Breast epithelium (tissue), 4 donors: ENCODE results near the gene ZFYVE26. TPM values are rescaled to one million over a fixed set of nuclear protein-coding genes. Genes with fewer than 3 reads are reported as not detected.

Source experiments
- DNase-seq, 2 donors: peaks; one replicate each; pipeline ENCODE4 v3.0.0-alpha.2; 2019; ENCODE audit warnings: low spot score in 2 of 2
- H3K27ac ChIP-seq, 2 donors: fragments of 200-600 bp; sonication (generic) in 1 of 2; one replicate each; pipeline ENCODE4 v1.5.1; 2016 to 2019; ENCODE audit warnings: mild to moderate bottlenecking in 1 of 2
- H3K27me3 ChIP-seq, 2 donors: fragments of 200-600 bp; sonication (generic) in 1 of 2; one replicate each; pipeline versions ENCODE4 v1.5.1 to v1.6.0; 2017 to 2019; ENCODE audit warnings: control low read depth in 1 of 2, mild to moderate bottlenecking in 1 of 2
- H3K36me3 ChIP-seq: fragments of 200-600 bp; one replicate; pipeline ENCODE4 v1.5.1; 2019
- H3K4me1 ChIP-seq, 2 donors: fragments of 200-600 bp; sonication (generic); one replicate each; pipeline ENCODE4 v1.5.1; 2016 to 2019; ENCODE audit warnings: control low read depth in 1 of 2
- H3K4me3 ChIP-seq, 3 donors: fragments of 200-600 bp; sonication (generic); 1 replicate in 2 of 3; 2 replicates in 1 of 3; pipeline ENCODE4 v1.5.1; 2016 to 2019; ENCODE audit warnings: mild to moderate bottlenecking in 3 of 3, moderate library complexity in 2 of 3
- H3K9me3 ChIP-seq, 2 donors: fragments of 200-600 bp; sonication (generic) in 1 of 2; one replicate each; pipeline ENCODE4 v1.5.1; 2016 to 2019; ENCODE audit warnings: control low read depth in 1 of 2
- POLR2A ChIP-seq: fragments of 450-650 bp; IDR thresholded peaks from one replicate; pipeline ENCODE4 v1.6.1; 2016; ENCODE audit warnings: antibody characterized with exemption, mild to moderate bottlenecking, moderate library complexity
- POLR2AphosphoS5 ChIP-seq, 3 donors: sonication (generic); formaldehyde crosslinking; IDR thresholded peaks; one replicate each; pipeline ENCODE4 v1.6.1; 2017; ENCODE audit warnings: antibody characterized with exemption in 3 of 3
- intact Hi-C: fragments of 100-400 bp; cut with DNase I; formaldehyde crosslinking; loops from one replicate; pipeline ENCODE4 v1.15.1; 2023; ENCODE audit warnings: low total_unique reads
- total RNA-seq, 3 donors: library from RNA; depleted of rRNA; stranded (reverse); fragments of >200 nt; gene quantifications; one replicate each; pipeline ENCODE4 v1.1.0, GENCODE V29; 2016
- TF ChIP-seq, protein P1 (sequence below), 3 donors: fragments of 450-650 bp; IDR thresholded peaks; one replicate each; pipeline ENCODE4 v1.5.1; 2016 to 2017; ENCODE audit warnings: antibody characterized with exemption in 3 of 3, mild to moderate bottlenecking in 3 of 3, moderate library complexity in 3 of 3

ZFYVE26 gene
- total RNA-seq, 3 donors from 2014 or later, result 31.5 to 42.6 (median 36.3) TPM

DNA sequence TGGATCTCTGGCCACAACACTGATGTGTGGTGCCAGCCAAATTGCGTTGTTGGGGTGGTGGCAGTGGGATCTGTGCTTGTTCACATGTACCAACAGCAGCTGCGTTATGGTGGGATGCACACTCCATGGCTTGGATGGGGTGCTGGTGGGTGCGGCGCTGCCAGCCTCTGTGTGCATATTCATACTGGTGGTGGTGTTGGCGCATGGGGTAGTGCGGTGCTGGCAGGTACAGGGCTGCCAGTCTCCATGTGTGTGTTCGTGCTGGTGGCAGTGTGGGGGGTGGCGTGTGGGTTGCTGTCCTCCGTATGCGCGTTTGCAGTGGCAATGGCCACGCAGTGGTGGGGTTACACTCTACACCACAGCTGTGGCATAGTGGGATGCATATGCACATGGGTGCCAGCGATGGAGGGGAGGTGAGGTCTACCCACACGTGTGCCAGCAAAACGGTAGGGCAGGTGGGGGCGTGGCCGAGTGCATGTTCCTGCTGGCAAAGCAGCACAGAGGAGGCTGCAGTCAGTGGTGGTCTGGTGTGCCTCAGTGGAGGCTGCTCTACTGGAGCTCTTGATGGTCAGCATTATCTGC is 29.7 kb upstream of the ZFYVE26 start:
- no peak for DNase-seq
- no peaks in the 10 kb centered on the region for H3K9me3 ChIP-seq
- intact Hi-C loops, result no loop called here
- no peak overlapping the region for H3K27ac ChIP-seq
- no peaks in the 10 kb centered on the region for H3K36me3 ChIP-seq
- H3K4me1 ChIP-seq, result no peaks in the 10 kb centered on the region
- no peak for TF ChIP-seq POLR2A
- no peak for TF ChIP-seq POLR2AphosphoS5 (IDR thresholded peaks at IDR 0.05)
- TF ChIP-seq, protein P1, sequence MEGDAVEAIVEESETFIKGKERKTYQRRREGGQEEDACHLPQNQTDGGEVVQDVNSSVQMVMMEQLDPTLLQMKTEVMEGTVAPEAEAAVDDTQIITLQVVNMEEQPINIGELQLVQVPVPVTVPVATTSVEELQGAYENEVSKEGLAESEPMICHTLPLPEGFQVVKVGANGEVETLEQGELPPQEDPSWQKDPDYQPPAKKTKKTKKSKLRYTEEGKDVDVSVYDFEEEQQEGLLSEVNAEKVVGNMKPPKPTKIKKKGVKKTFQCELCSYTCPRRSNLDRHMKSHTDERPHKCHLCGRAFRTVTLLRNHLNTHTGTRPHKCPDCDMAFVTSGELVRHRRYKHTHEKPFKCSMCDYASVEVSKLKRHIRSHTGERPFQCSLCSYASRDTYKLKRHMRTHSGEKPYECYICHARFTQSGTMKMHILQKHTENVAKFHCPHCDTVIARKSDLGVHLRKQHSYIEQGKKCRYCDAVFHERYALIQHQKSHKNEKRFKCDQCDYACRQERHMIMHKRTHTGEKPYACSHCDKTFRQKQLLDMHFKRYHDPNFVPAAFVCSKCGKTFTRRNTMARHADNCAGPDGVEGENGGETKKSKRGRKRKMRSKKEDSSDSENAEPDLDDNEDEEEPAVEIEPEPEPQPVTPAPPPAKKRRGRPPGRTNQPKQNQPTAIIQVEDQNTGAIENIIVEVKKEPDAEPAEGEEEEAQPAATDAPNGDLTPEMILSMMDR (IDR thresholded peaks at IDR 0.05), result no peak
- H3K27me3 ChIP-seq, result no peaks in the 10 kb centered on the region
- no peak overlapping the region for H3K4me3 ChIP-seq

GRCh38 chr14:67837011-67837624 is 20.7 kb upstream of the ZFYVE26 start:
- H3K36me3 ChIP-seq, result no peaks in the 10 kb centered on the region
- no peaks in the 10 kb centered on the region for H3K4me1 ChIP-seq
- H3K27me3 ChIP-seq, result no peaks in the 10 kb centered on the region
- DNase-seq, result peak in 1 of 2 donors; percentile 57
- intact Hi-C loops, result no loop called here
- no peak overlapping the region for H3K4me3 ChIP-seq
- TF ChIP-seq POLR2AphosphoS5 (IDR thresholded peaks at IDR 0.05) (no peak), POLR2A (no peak)
- TF ChIP-seq, protein P1 (IDR thresholded peaks at IDR 0.05), result peak; percentile 39 to 92 (median 84)
- H3K9me3 ChIP-seq, result no peaks in the 10 kb centered on the region
- no peak overlapping the region for H3K27ac ChIP-seq

GRCh38 chr14:67835596-67835995 is 19.2 kb upstream of the ZFYVE26 start:
- no peaks in the 10 kb centered on the region for H3K9me3 ChIP-seq
- intact Hi-C loops, result no loop called here

DNA sequence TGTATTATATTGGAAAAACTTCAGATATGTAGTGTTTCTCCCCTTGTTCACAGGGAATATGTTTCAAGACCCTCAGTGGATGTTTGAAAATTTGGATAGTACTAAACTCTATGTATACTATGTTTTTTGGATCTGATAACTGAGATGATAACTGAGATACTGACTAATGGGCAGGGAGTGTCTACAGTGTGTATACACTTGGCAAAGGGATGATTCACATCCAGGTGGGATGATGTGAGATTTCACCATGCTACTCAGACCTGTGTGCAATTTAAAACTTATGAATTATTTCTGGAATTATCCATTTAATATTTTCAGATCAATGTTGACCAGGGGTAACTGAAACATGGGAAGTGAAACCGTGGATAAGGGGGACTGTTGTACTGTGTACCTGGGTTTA is 17.0 kb upstream of the ZFYVE26 start:
- H3K4me3 ChIP-seq, result no peak overlapping the region
- H3K27ac ChIP-seq, result no peak overlapping the region
- intact Hi-C loops, result no loop called here
- no peaks in the 10 kb centered on the region for H3K9me3 ChIP-seq
- H3K4me1 ChIP-seq, result no peaks in the 10 kb centered on the region
- TF ChIP-seq, protein P1 (IDR thresholded peaks at IDR 0.05), result no peak
- TF ChIP-seq POLR2AphosphoS5 (IDR thresholded peaks at IDR 0.05) (no peak), POLR2A (no peak)
- no peaks in the 10 kb centered on the region for H3K36me3 ChIP-seq
- DNase-seq, result no peak
- no peaks in the 10 kb centered on the region for H3K27me3 ChIP-seq

More at GRCh38 chr14:67835596-67835995, 19.2 kb upstream of the ZFYVE26 start:
- no peak overlapping the region for H3K4me3 ChIP-seq
- TF ChIP-seq, protein P1 (IDR thresholded peaks at IDR 0.05), result no peak
- TF ChIP-seq POLR2AphosphoS5 (IDR thresholded peaks at IDR 0.05) (no peak), POLR2A (no peak)
- no peaks in the 10 kb centered on the region for H3K4me1 ChIP-seq
- H3K36me3 ChIP-seq, result no peaks in the 10 kb centered on the region
- no peak for DNase-seq
- no peak overlapping the region for H3K27ac ChIP-seq
- no peaks in the 10 kb centered on the region for H3K27me3 ChIP-seq

DNA sequence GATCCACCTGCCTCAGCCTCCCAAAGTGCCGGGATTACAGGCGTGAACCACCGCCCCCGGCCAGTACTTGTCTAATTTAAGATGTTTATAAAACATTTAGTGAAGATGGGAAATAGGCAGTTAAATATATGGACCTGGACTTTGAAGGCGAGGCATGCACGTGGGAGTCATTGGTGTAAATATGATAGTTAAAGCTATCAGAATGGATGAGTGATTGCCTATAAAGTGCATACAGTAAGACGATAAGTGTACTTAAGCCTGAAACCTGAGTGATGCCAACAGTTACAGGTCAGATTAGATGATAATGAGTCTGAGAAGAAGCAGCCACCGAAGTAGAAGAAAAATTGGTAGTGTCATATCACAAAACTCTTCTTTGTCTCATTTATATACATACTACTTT is 14.7 kb upstream of the ZFYVE26 start:
- Histone ChIP-seq H3K4me1 (no peaks in the 10 kb centered on the region), H3K27ac (no peak overlapping the region), H3K36me3 (no peaks in the 10 kb centered on the region), H3K4me3 (no peak overlapping the region), H3K9me3 (no peaks in the 10 kb centered on the region), H3K27me3 (no peaks in the 10 kb centered on the region)
- TF ChIP-seq, protein P1 (IDR thresholded peaks at IDR 0.05), result no peak
- TF ChIP-seq POLR2A (no peak), POLR2AphosphoS5 (IDR thresholded peaks at IDR 0.05) (no peak)
- intact Hi-C loops, result no loop called here
- no peak for DNase-seq
